Progenitor cell of endocrine pancreas (in vitro differentiated cells): ENCODE results near the gene PREP. TPM values are rescaled to one million over a fixed set of nuclear protein-coding genes. Genes with fewer than 3 reads are reported as not detected.

Experiments
- DNase-seq: peaks from one replicate; pipeline ENCODE4 v3.0.0; 2021; ENCODE audit warnings: low spot score; ENCODE audit not compliant: unreplicated experiment
- H3K27ac Mint-ChIP-seq: 2 replicates; pipeline ENCODE4 v1.8.0; 2021; ENCODE audit warnings: mild to moderate bottlenecking, moderate library complexity, mixed read lengths
- H3K27me3 Mint-ChIP-seq: 2 replicates; pipeline ENCODE4 v1.8.0; 2021; ENCODE audit warnings: mixed read lengths
- H3K36me3 Mint-ChIP-seq: 2 replicates; pipeline ENCODE4 v1.8.0; 2022; ENCODE audit warnings: mixed read lengths; ENCODE audit not compliant: insufficient read depth
- H3K4me1 Mint-ChIP-seq: 2 replicates; pipeline ENCODE4 v1.8.0; 2021; ENCODE audit warnings: low read depth, mixed read lengths
- H3K4me3 Mint-ChIP-seq: 2 replicates; pipeline ENCODE4 v1.8.0; 2021; ENCODE audit warnings: low read depth, mild to moderate bottlenecking, moderate library complexity, mixed read lengths
- H3K9me3 Mint-ChIP-seq: 2 replicates; pipeline ENCODE4 v1.8.0; 2021; ENCODE audit warnings: low read depth, mixed read lengths
- CTCF ChIP-seq: fragments of 200-600 bp; sonication (generic); IDR thresholded peaks from one replicate; pipeline ENCODE4 v1.5.0; 2021; ENCODE audit warnings: antibody characterized with exemption, mild to moderate bottlenecking; ENCODE audit not compliant: unreplicated experiment
- total RNA-seq: library from RNA; stranded (reverse); gene quantifications from 2 replicates; pipeline ENCODE4 v1.2.1, GENCODE V29; 2021

Gene PREP
- total RNA-seq, 1 donor from 2014 or later, result 43.3 TPM

GRCh38 chr6:105372142-105372848 is 30.6 kb downstream of the PREP start:
- H3K9me3 Mint-ChIP-seq, result peaks cover 6% of the 10 kb centered on the region
- H3K4me1 Mint-ChIP-seq, result peaks cover 6% of the 10 kb centered on the region
- no peak overlapping the region for H3K4me3 Mint-ChIP-seq
- peak overlapping the region; percentile 72 for H3K27ac Mint-ChIP-seq
- DNase-seq, result no peak
- peaks cover 32% of the 10 kb centered on the region for H3K36me3 Mint-ChIP-seq
- H3K27me3 Mint-ChIP-seq, result no peaks in the 10 kb centered on the region
- TF ChIP-seq CTCF, result no peak

- Mint-ChIP-seq H3K36me3 (peaks cover 40% of the 10 kb centered on the region), H3K27ac (peak overlapping the region; percentile 30), H3K27me3 (no peaks in the 10 kb centered on the region), H3K4me3 (no peak overlapping the region), H3K4me1 (peaks cover 6% of the 10 kb centered on the region), H3K9me3 (peaks cover 6% of the 10 kb centered on the region)
- no peak for DNase-seq
- TF ChIP-seq CTCF, result no peak
These were observed 32.5 kb downstream of the PREP start for GRCh38 chr6:105370351-105370750.

GRCh38 chr6:105369145-105369544 is 33.7 kb downstream of the PREP start:
- H3K27me3 Mint-ChIP-seq, result no peaks in the 10 kb centered on the region
- DNase-seq, result no peak
- H3K4me3 Mint-ChIP-seq, result no peak overlapping the region
- H3K27ac Mint-ChIP-seq, result no peak overlapping the region
- H3K36me3 Mint-ChIP-seq, result peaks cover 41% of the 10 kb centered on the region
- TF ChIP-seq CTCF, result no peak
- peaks cover 6% of the 10 kb centered on the region for H3K4me1 Mint-ChIP-seq
- peaks cover 6% of the 10 kb centered on the region for H3K9me3 Mint-ChIP-seq

- Mint-ChIP-seq H3K4me3 (no peak overlapping the region), H3K27me3 (no peaks in the 10 kb centered on the region), H3K36me3 (peaks cover 26% of the 10 kb centered on the region), H3K27ac (no peak overlapping the region), H3K4me1 (peaks cover 3% of the 10 kb centered on the region), H3K9me3 (peaks cover 1% of the 10 kb centered on the region)
- no peak for DNase-seq
- TF ChIP-seq CTCF, result no peak
These were observed 38.6 kb downstream of the PREP start for GRCh38 chr6:105364243-105364642.

GRCh38 chr6:105363100-105363754 is 39.7 kb downstream of the PREP start:
- TF ChIP-seq CTCF, result peak; percentile 43
- no peaks in the 10 kb centered on the region for H3K9me3 Mint-ChIP-seq
- H3K4me3 Mint-ChIP-seq, result no peak overlapping the region
- no peaks in the 10 kb centered on the region for H3K27me3 Mint-ChIP-seq
- no peak for DNase-seq
- H3K27ac Mint-ChIP-seq, result no peak overlapping the region
- peaks cover 21% of the 10 kb centered on the region for H3K36me3 Mint-ChIP-seq
- peaks cover 3% of the 10 kb centered on the region for H3K4me1 Mint-ChIP-seq
